H9 (cell line): ENCODE measurements around the gene ZNF555. TPM values are rescaled to one million over a fixed set of nuclear protein-coding genes. Genes with fewer than 3 reads are reported as not detected.

Experiments used
- DNase-seq: peaks from one replicate; pipeline ENCODE4 v3.0.0-alpha.2; 2017
- H2AFZ ChIP-seq: one replicate; pipeline ENCODE4 v1.6.1; 2013; ENCODE audit warnings: mild to moderate bottlenecking, low read length, control low read depth, moderate library complexity
- H2AK5ac ChIP-seq: 2 replicates; pipeline ENCODE4 v1.6.1; 2013; ENCODE audit warnings: low read length, control low read depth, mixed read lengths; ENCODE audit not compliant: insufficient read length
- H2BK120ac ChIP-seq: one replicate; pipeline ENCODE4 v1.6.1; 2013; ENCODE audit warnings: low read depth, mild to moderate bottlenecking, low read length, control low read depth, inconsistent platforms; ENCODE audit not compliant: poor library complexity, severe bottlenecking
- H2BK12ac ChIP-seq: 2 replicates; pipeline ENCODE4 v1.6.1; 2013; ENCODE audit warnings: low read length, control low read depth, mixed read lengths, low read depth; ENCODE audit not compliant: insufficient read length
- H2BK15ac ChIP-seq: 2 replicates; pipeline ENCODE4 v1.6.1; 2013; ENCODE audit warnings: low read depth, low read length, control low read depth
- H2BK20ac ChIP-seq: one replicate; pipeline ENCODE4 v1.6.1; 2013; ENCODE audit warnings: low read depth, mild to moderate bottlenecking, low read length, control low read depth, inconsistent platforms; ENCODE audit not compliant: poor library complexity, severe bottlenecking
- H2BK5ac ChIP-seq: 2 replicates; pipeline ENCODE4 v1.6.1; 2013; ENCODE audit warnings: low read length, control low read depth, mixed read lengths; ENCODE audit not compliant: insufficient read length
- H3K14ac ChIP-seq: 2 replicates; pipeline ENCODE4 v1.6.1; 2013; ENCODE audit warnings: low read length, control low read depth; ENCODE audit not compliant: insufficient read depth
- H3K18ac ChIP-seq: 2 replicates; pipeline ENCODE4 v1.6.1; 2013; ENCODE audit warnings: low read depth, mild to moderate bottlenecking, mixed read lengths, low read length, control low read depth; ENCODE audit not compliant: insufficient read length
- H3K23ac ChIP-seq: 2 replicates; pipeline ENCODE4 v1.6.1; 2013; ENCODE audit warnings: low read length, control low read depth, mixed read lengths, low read depth; ENCODE audit not compliant: insufficient read length
- H3K23me2 ChIP-seq: 2 replicates; pipeline ENCODE4 v1.6.1; 2013; ENCODE audit warnings: low read depth, mild to moderate bottlenecking, mixed read lengths, low read length, control low read depth; ENCODE audit not compliant: insufficient read length, poor library complexity, severe bottlenecking
- H3K27ac ChIP-seq: 2 replicates; pipeline ENCODE4 v1.5.1; 2013; ENCODE audit warnings: low read length, control low read depth, mixed read lengths, low read depth; ENCODE audit not compliant: insufficient read length
- H3K27me3 ChIP-seq: 2 replicates; pipeline ENCODE4 v1.6.1; 2013; ENCODE audit warnings: low read length, control low read depth, inconsistent platforms; ENCODE audit not compliant: insufficient read depth
- H3K4ac ChIP-seq: 2 replicates; pipeline ENCODE4 v1.6.1; 2013; ENCODE audit warnings: low read depth, mild to moderate bottlenecking, control low read depth, inconsistent platforms, low read length, moderate library complexity
- H3K4me1 ChIP-seq: 2 replicates; pipeline ENCODE4 v1.6.1; 2013; ENCODE audit warnings: low read length, control low read depth, inconsistent platforms; ENCODE audit not compliant: insufficient read depth
- H3K4me2 ChIP-seq: 2 replicates; pipeline ENCODE4 v1.6.1; 2013; ENCODE audit warnings: low read length, control low read depth, mixed read lengths; ENCODE audit not compliant: insufficient read length, insufficient read depth
- H3K56ac ChIP-seq: 2 replicates; pipeline ENCODE4 v1.6.1; 2013; ENCODE audit warnings: low read depth, mild to moderate bottlenecking, mixed read lengths, low read length, control low read depth; ENCODE audit not compliant: insufficient read length
- H3K79me1 ChIP-seq: 2 replicates; pipeline ENCODE4 v1.6.1; 2013; ENCODE audit warnings: low read depth, mild to moderate bottlenecking, moderate library complexity, low read length, control low read depth, inconsistent platforms; ENCODE audit not compliant: insufficient read depth, poor library complexity, severe bottlenecking
- H3K79me2 ChIP-seq: 2 replicates; pipeline ENCODE4 v1.6.1; 2013; ENCODE audit warnings: low read length, control low read depth, inconsistent platforms; ENCODE audit not compliant: insufficient read depth
- H3K9ac ChIP-seq: 2 replicates; pipeline ENCODE4 v1.6.1; 2013; ENCODE audit warnings: low read length, control low read depth, mixed read lengths; ENCODE audit not compliant: insufficient read length; ENCODE audit errors: extremely low read depth
- H3K9me3 ChIP-seq: one replicate; pipeline ENCODE4 v1.6.1; 2013; ENCODE audit warnings: low read depth, low read length, inconsistent platforms; ENCODE audit not compliant: control insufficient read depth
- H3T11ph ChIP-seq: one replicate; pipeline ENCODE4 v1.6.1; 2013; ENCODE audit warnings: mild to moderate bottlenecking, low read length, control low read depth, inconsistent platforms
- H4K20me1 ChIP-seq: one replicate; pipeline ENCODE4 v1.6.1; 2013; ENCODE audit not compliant: control insufficient read depth, insufficient read length, insufficient read depth
- H4K5ac ChIP-seq: 2 replicates; pipeline ENCODE4 v1.6.1; 2013; ENCODE audit warnings: low read depth, mild to moderate bottlenecking, mixed read lengths, low read length, control low read depth; ENCODE audit not compliant: insufficient read length
- H4K8ac ChIP-seq: replicated peaks from 2 replicates; pipeline ENCODE4 v1.6.1; 2013; ENCODE audit warnings: low read length, control low read depth, mixed read lengths, low read depth; ENCODE audit not compliant: insufficient read length
- H4K91ac ChIP-seq: 2 replicates; pipeline ENCODE4 v1.6.1; 2013; ENCODE audit warnings: low read depth, mild to moderate bottlenecking, moderate library complexity, mixed read lengths, low read length, control low read depth; ENCODE audit not compliant: insufficient read length
- H3K27ac Mint-ChIP-seq, 3 experiments: 2 replicates in 2 of 3; 3 replicates in 1 of 3; pipeline ENCODE4 v1.8.0; 2020 to 2021; ENCODE audit warnings: mixed read lengths in 3 of 3, mild to moderate bottlenecking in 1 of 3, moderate library complexity in 1 of 3
- H3K27me3 Mint-ChIP-seq: 2 replicates; pipeline ENCODE4 v1.8.0; 2021; ENCODE audit warnings: low read depth, mild to moderate bottlenecking, moderate library complexity, mixed read lengths
- H3K36me3 Mint-ChIP-seq, 3 experiments: 2 replicates in 2 of 3; 3 replicates in 1 of 3; pipeline ENCODE4 v1.8.0; 2020 to 2021; ENCODE audit warnings: low read depth in 3 of 3, mixed read lengths in 3 of 3; ENCODE audit not compliant: insufficient read depth in 1 of 3
- H3K4me1 Mint-ChIP-seq, 2 experiments: 2 replicates each; pipeline ENCODE4 v1.8.0; 2020; ENCODE audit warnings: mixed read lengths in 2 of 2
- H3K4me3 Mint-ChIP-seq, 2 experiments: 2 replicates in 1 of 2; 3 replicates in 1 of 2; pipeline ENCODE4 v1.8.0; 2020 to 2021; ENCODE audit warnings: mild to moderate bottlenecking in 2 of 2, mixed read lengths in 2 of 2, moderate library complexity in 1 of 2
- H3K9me3 Mint-ChIP-seq, 2 experiments: 2 replicates in 1 of 2; 3 replicates in 1 of 2; pipeline ENCODE4 v1.8.0; 2020; ENCODE audit warnings: mild to moderate bottlenecking in 2 of 2, mixed read lengths in 2 of 2, moderate library complexity in 1 of 2
- CTCF ChIP-seq: fragments of 200-600 bp; sonication (generic); conservative IDR thresholded peaks from 3 replicates; pipeline ENCODE4 v1.8.0; 2021; ENCODE audit warnings: antibody characterized with exemption, mild to moderate bottlenecking
- WGBS: extraction: QIAGEN DNeasy Blood & Tissue Kit; methylation state at CpG from one replicate; pipeline ENCODE4 v1.1.7; 2013; ENCODE audit warnings: missing lambda C conversion rate, low lambda C conversion rate, mixed read lengths; ENCODE audit not compliant: insufficient read length; ENCODE audit errors: extremely low coverage; 5-methylcytosine and 5-hydroxymethylcytosine counted together
- total RNA-seq: library from RNA; stranded (reverse); gene quantifications from 2 replicates; pipeline ENCODE4 v1.2.1, GENCODE V29; 2021

Gene ZNF555
- total RNA-seq, 1 experiment from 2014 or later: 7.8 TPM

GRCh38 chr19:2852598-2852997 lies 11.3 kb downstream of the ZNF555 start:
- Histone ChIP-seq H2BK15ac (no peak overlapping the region), H3K9me3 (peaks cover 65% of the 10 kb centered on the region), H2BK20ac (no peak overlapping the region), H3K18ac (no peak overlapping the region), H4K5ac (no peak overlapping the region), H3K79me2 (no peaks in the 10 kb centered on the region), H3K9ac (no peak overlapping the region), H3K27me3 (no peaks in the 10 kb centered on the region), H4K20me1 (no peaks in the 10 kb centered on the region), H3K4me2 (no peak overlapping the region), H3T11ph (no peak overlapping the region), H2BK5ac (no peak overlapping the region), H4K91ac (no peak overlapping the region), H3K4me1 (no peaks in the 10 kb centered on the region), H2AK5ac (no peak overlapping the region), H3K27ac (no peak overlapping the region), H3K23me2 (no peaks in the 10 kb centered on the region), H3K23ac (no peak overlapping the region), H2AFZ (no peak overlapping the region), H3K79me1 (no peaks in the 10 kb centered on the region), H3K4ac (no peak overlapping the region), H2BK12ac (no peak overlapping the region), H2BK120ac (no peak overlapping the region), H3K14ac (no peak overlapping the region), H3K56ac (no peak overlapping the region), H4K8ac (no peak overlapping the region)
- Mint-ChIP-seq H3K36me3 (peaks cover 72 to 78% (median 76%) of the 10 kb centered on the region in 3 experiments), H3K4me1 (no peaks in the 10 kb centered on the region), H3K27me3 (0 out of 2 replicates have a peak, but pooled peaks cover 1% of the 10 kb centered on the region), H3K9me3 (peaks cover 83 to 86% of the 10 kb centered on the region in 2 experiments), H3K27ac (no peak overlapping the region), H3K4me3 (no peak overlapping the region)
- no peak for DNase-seq
- no peak for TF ChIP-seq CTCF
- WGBS: no CpG with 5 or more reads among the region's 10 CpGs
